ENCODE data around the gene SLC38A6. TPM values are rescaled to one million over a fixed set of nuclear protein-coding genes. Genes with fewer than 3 reads are reported as not detected.

The SLC38A6 gene
- polyA plus RNA-seq, 1 donor from 2014 or later = 3.5 TPM

- Mint-ChIP-seq H3K27ac (no peak overlapping the region), H3K9me3 (no peaks in the 10 kb centered on the region), H3K36me3 (no peaks in the 10 kb centered on the region), H3K27me3 (no peaks in the 10 kb centered on the region), H3K4me3 (no peak overlapping the region), H3K4me1 (no peaks in the 10 kb centered on the region)
Measured at GRCh38 chr14:61019537-61019936, 38.5 kb downstream of the SLC38A6 start.

- Mint-ChIP-seq H3K4me1 (peaks cover 1 to 2% (median 2%) of the 10 kb centered on the region in 3 donors), H3K27ac (no peak overlapping the region), H3K27me3 (no peaks in the 10 kb centered on the region), H3K36me3 (no peaks in the 10 kb centered on the region), H3K4me3 (no peak overlapping the region), H3K9me3 (no peaks in the 10 kb centered on the region)
Measured at GRCh38 chr14:61025251-61026223, 44.5 kb downstream of the SLC38A6 start.

GRCh38 chr14:61026526-61026925, 45.5 kb downstream of the SLC38A6 start:
- Mint-ChIP-seq H3K36me3 (no peaks in the 10 kb centered on the region), H3K27me3 (no peaks in the 10 kb centered on the region), H3K4me3 (no peak overlapping the region), H3K27ac (no peak overlapping the region), H3K9me3 (no peaks in the 10 kb centered on the region), H3K4me1 (peaks cover 4 to 8% (median 6%) of the 10 kb centered on the region in 3 donors)

- Mint-ChIP-seq H3K27me3 (no peaks in the 10 kb centered on the region), H3K27ac (no peak overlapping the region), H3K4me3 (no peak overlapping the region), H3K4me1 (peaks cover 14 to 18% (median 14%) of the 10 kb centered on the region in 3 donors), H3K36me3 (no peaks in the 10 kb centered on the region), H3K9me3 (no peaks in the 10 kb centered on the region)
Measured at GRCh38 chr14:61031026-61031425, 50.0 kb downstream of the SLC38A6 start.

GRCh38 chr14:61033054-61033453, 52.0 kb downstream of the SLC38A6 start:
- Mint-ChIP-seq H3K27me3 (no peaks in the 10 kb centered on the region), H3K27ac (no peak overlapping the region), H3K36me3 (no peaks in the 10 kb centered on the region), H3K9me3 (no peaks in the 10 kb centered on the region), H3K4me1 (peaks cover 14 to 18% (median 14%) of the 10 kb centered on the region in 3 donors), H3K4me3 (no peak overlapping the region)

- H3K36me3 Mint-ChIP-seq = no peaks in the 10 kb centered on the region
- peak overlapping the region in 1 of 3 donors; percentile 80 for H3K27ac Mint-ChIP-seq
- H3K4me1 Mint-ChIP-seq = peaks cover 14 to 18% (median 14%) of the 10 kb centered on the region in 3 donors
- no peaks in the 10 kb centered on the region for H3K27me3 Mint-ChIP-seq
- no peaks in the 10 kb centered on the region for H3K9me3 Mint-ChIP-seq
- no peak overlapping the region for H3K4me3 Mint-ChIP-seq
Measured at GRCh38 chr14:61033855-61034254, 52.8 kb downstream of the SLC38A6 start.

- Mint-ChIP-seq H3K27ac (peak overlapping the region in 2 of 3 donors; percentile 1 to 80), H3K36me3 (no peaks in the 10 kb centered on the region), H3K9me3 (no peaks in the 10 kb centered on the region), H3K4me3 (peak overlapping the region in 2 of 4 donors; percentile 20 to 79), H3K4me1 (peaks cover 14 to 18% (median 14%) of the 10 kb centered on the region in 3 donors), H3K27me3 (no peaks in the 10 kb centered on the region)
Measured at GRCh38 chr14:61034416-61035120, 53.5 kb downstream of the SLC38A6 start.

GRCh38 chr14:61037215-61037614, 56.2 kb downstream of the SLC38A6 start:
- Mint-ChIP-seq H3K4me1 (peaks cover 8 to 14% (median 8%) of the 10 kb centered on the region in 3 donors), H3K4me3 (no peak overlapping the region), H3K36me3 (no peaks in the 10 kb centered on the region), H3K9me3 (no peaks in the 10 kb centered on the region), H3K27me3 (no peaks in the 10 kb centered on the region), H3K27ac (no peak overlapping the region)

GRCh38 chr14:61041704-61042103, 60.7 kb downstream of the SLC38A6 start:
- Mint-ChIP-seq H3K9me3 (no peaks in the 10 kb centered on the region), H3K27me3 (no peaks in the 10 kb centered on the region), H3K36me3 (peaks cover 3% of the 10 kb centered on the region), H3K4me1 (no peaks in the 10 kb centered on the region), H3K27ac (no peak overlapping the region), H3K4me3 (no peak overlapping the region)

- Mint-ChIP-seq H3K9me3 (no peaks in the 10 kb centered on the region), H3K27ac (no peak overlapping the region), H3K4me1 (no peaks in the 10 kb centered on the region), H3K36me3 (peaks cover 3% of the 10 kb centered on the region), H3K4me3 (no peak overlapping the region), H3K27me3 (no peaks in the 10 kb centered on the region)
Measured at GRCh38 chr14:61042220-61042619, 61.2 kb downstream of the SLC38A6 start.

- no peaks in the 10 kb centered on the region for H3K4me1 Mint-ChIP-seq
- peaks cover 3% of the 10 kb centered on the region for H3K36me3 Mint-ChIP-seq
- H3K9me3 Mint-ChIP-seq = no peaks in the 10 kb centered on the region
- H3K27me3 Mint-ChIP-seq = no peaks in the 10 kb centered on the region
- H3K4me3 Mint-ChIP-seq = no peak overlapping the region
- no peak overlapping the region for H3K27ac Mint-ChIP-seq
Measured at GRCh38 chr14:61043506-61043905, 62.5 kb downstream of the SLC38A6 start.

- Mint-ChIP-seq H3K27me3 (no peaks in the 10 kb centered on the region), H3K36me3 (peaks cover 4% of the 10 kb centered on the region), H3K4me3 (no peak overlapping the region), H3K9me3 (no peaks in the 10 kb centered on the region), H3K4me1 (no peaks in the 10 kb centered on the region), H3K27ac (no peak overlapping the region)
Measured at GRCh38 chr14:61047021-61047420, 66.0 kb downstream of the SLC38A6 start.

GRCh38 chr14:61048640-61049039, 67.6 kb downstream of the SLC38A6 start:
- H3K4me3 Mint-ChIP-seq = no peak overlapping the region
- peaks cover 6% of the 10 kb centered on the region for H3K36me3 Mint-ChIP-seq
- peaks cover 0 to 7% (median 0%) of the 10 kb centered on the region in 3 donors for H3K9me3 Mint-ChIP-seq
- no peaks in the 10 kb centered on the region for H3K4me1 Mint-ChIP-seq
- H3K27ac Mint-ChIP-seq = no peak overlapping the region
- no peaks in the 10 kb centered on the region for H3K27me3 Mint-ChIP-seq

- peaks cover 0 to 7% (median 4%) of the 10 kb centered on the region in 3 donors for H3K9me3 Mint-ChIP-seq
- no peaks in the 10 kb centered on the region for H3K4me1 Mint-ChIP-seq
- peaks cover 5% of the 10 kb centered on the region for H3K36me3 Mint-ChIP-seq
- H3K4me3 Mint-ChIP-seq = no peak overlapping the region
- no peaks in the 10 kb centered on the region for H3K27me3 Mint-ChIP-seq
- no peak overlapping the region for H3K27ac Mint-ChIP-seq
Measured at GRCh38 chr14:61050417-61050816, 69.4 kb downstream of the SLC38A6 start.

GRCh38 chr14:61051051-61051450, 70.0 kb downstream of the SLC38A6 start:
- Mint-ChIP-seq H3K27me3 (no peaks in the 10 kb centered on the region), H3K36me3 (peaks cover 4% of the 10 kb centered on the region), H3K9me3 (peaks cover 0 to 7% (median 4%) of the 10 kb centered on the region in 3 donors), H3K27ac (no peak overlapping the region), H3K4me3 (no peak overlapping the region), H3K4me1 (no peaks in the 10 kb centered on the region)

Measured in IgD-negative memory B cell (primary cell).